ENCODE measurements around the gene RTCB.

The RTCB gene

GRCh38 chr22:32338757-32339156, 73.3 kb downstream of the RTCB start:
- no peak for DNase-seq
